Activated CD4-positive, alpha-beta T cell treated with anti-CD3 and anti-CD28 coated beads, Interleukin-2, amount 50 U/mL, for 48 hours (primary cell): ENCODE measurements around the gene TLDC2.
"Not testable (repeated sequence)": the region's sequence is repeated elsewhere in the genome, so short reads cannot be mapped to it uniquely, and the experiment has no call there.

Source experiments
- DNase-seq, 2 experiments: peaks; one replicate each; pipeline ENCODE4 v3.0.0-alpha.2; 2020

The TLDC2 gene

DNA sequence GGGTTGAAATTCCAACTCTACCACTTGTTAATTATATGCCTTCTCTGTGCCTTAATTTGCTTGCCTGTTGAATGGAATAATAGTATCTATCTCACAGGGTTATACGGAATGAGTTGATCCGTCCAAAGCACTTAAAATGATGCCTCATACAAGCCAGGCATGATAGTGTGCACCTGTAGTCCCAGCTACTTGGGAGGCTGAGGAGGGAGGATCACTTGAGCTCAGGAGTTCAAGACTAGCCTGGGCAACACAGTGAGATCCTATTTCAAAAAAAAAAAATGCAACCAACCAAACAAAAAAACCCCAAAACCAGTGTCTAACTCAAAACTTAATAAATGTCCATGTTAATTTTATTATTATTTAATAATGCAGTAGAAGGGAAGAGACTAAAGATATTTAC lies 40.3 kb downstream of the TLDC2 start:
- no peak for DNase-seq

GRCh38 chr20:36917240-36917639 lies 41.3 kb downstream of the TLDC2 start:
- no peak for DNase-seq

- DNase-seq: peak in 1 of 2 experiments; percentile 27
Observed at GRCh38 chr20:36917943-36918342, 42.0 kb downstream of the TLDC2 start.

- no peak for DNase-seq
Observed at GRCh38 chr20:36919715-36920333, 43.9 kb downstream of the TLDC2 start.

DNA sequence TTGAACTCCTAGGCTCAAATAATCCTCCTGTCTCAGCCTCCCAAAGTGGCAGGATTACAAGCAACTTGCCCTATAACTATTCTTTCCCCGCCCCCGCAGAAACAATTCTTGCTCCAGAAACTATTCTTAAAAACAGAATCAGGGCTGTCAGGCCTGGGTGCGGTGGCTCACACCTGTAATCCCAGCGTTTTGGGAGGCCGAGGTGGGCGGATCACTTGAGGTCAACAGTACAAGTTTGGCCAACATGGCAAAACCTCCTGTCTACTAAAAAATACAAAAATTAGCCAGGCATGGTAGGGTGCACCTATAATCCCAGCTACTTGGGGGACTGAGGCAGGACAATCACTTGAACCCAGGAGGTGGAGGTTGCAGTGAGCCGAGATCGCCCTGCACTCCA lies 44.4 kb downstream of the TLDC2 start:
- DNase-seq: no peak

DNA sequence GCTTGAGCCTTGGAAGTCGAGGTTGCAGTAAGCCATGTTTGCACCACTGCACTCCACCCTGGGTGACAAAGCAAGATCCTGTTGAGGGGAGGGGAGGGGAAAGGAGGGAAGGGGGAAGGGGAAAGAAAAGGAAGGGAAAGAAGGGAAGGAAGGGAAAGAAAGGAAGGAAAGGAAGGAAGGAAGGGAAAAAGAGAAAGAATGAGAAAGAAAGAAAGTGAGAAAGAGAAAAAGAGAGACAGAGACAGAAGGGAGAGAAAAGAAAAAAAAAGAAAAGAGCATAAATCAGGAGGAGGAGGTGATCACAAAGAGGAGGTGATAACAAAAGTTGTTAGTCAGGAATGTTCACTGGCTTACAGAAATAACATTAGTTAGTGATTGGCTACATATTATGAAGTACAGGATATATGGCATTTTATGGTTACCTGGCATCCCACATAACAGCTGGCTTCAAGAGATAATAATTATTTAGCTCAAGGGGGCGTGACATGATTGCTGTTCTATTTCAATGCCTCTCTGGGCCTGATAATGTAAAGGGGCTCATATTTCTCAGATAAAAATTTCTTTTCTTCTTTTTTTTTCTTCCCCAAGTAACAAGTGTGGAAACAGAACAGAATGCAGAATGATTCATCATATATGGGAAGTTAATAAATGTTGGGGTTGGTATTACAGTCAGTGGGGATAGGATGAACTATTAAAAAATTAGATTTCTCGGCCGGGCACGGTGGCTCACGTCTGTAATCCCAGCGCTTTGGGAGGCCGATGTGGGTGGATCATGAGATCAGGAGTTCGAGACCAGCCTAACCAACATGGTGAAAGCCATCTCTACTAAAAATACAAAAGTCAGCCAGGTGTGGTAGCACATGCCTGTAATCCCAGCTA lies 48.5 kb downstream of the TLDC2 start:
- no peak for DNase-seq

DNA sequence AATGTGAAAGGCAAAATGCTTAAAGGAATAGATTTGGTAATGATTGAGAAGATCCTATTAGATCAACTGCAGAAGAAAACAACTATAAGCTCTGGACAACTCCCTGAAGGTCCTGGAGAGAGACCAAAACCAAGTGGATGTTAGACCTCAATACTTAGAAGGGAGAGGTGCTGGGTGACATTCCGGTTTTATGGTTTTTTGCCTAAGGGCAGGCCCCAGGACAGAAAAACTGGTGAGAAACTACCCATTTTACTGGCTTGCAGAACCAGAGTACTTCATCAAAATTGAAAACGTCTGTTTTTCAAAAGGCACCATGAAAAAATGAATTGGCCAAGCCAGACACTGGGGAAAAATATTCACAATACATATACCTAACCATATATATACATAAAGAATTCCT lies 49.3 kb downstream of the TLDC2 start:
- DNase-seq: no peak

- DNase-seq: no peak
Observed at GRCh38 chr20:36926653-36927200, 50.8 kb downstream of the TLDC2 start.

DNA sequence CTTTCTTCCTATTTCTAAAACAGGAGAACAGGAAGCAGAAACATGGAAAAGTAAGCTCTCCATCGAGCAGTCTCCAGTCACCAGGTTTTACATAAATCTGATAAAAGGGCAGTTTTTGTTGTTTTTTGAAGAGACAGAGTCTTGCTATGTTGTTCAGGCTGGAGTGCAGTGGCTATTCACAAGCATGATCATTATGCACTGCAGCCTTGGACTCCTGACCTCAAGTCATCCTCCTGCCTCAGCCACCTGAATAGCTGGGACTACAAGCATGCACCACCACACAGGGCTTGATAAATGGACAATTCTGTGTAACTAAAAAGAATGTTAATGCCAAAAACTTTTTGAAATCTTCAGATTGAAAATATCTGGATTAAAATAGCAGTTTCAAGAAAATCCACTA lies 51.8 kb downstream of the TLDC2 start:
- DNase-seq: no peak

DNA sequence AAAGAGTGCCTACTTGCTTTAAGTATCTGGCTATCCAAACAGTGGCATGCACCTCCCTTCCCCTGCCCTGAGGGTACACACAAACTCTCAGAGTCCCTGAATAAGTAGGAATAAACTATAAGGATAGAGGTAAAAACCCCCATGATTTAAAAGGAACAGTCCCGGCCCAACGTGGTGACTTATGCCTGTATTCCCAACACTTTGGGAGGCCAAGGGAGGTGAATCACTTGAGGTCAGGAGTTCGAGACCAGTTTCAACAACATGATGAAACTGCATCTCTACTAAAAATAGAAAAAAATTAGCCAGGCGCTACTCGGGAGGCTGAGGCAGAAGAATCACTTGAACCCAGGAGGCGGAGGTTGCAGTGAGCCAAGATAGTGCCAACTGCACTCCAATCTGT lies 53.4 kb downstream of the TLDC2 start:
- DNase-seq: no peak

GRCh38 chr20:36929691-36930090 lies 53.8 kb downstream of the TLDC2 start:
- DNase-seq: no peak

- not testable (repeated sequence) for DNase-seq
Observed at GRCh38 chr20:36932067-36932466, 56.1 kb downstream of the TLDC2 start.

DNA sequence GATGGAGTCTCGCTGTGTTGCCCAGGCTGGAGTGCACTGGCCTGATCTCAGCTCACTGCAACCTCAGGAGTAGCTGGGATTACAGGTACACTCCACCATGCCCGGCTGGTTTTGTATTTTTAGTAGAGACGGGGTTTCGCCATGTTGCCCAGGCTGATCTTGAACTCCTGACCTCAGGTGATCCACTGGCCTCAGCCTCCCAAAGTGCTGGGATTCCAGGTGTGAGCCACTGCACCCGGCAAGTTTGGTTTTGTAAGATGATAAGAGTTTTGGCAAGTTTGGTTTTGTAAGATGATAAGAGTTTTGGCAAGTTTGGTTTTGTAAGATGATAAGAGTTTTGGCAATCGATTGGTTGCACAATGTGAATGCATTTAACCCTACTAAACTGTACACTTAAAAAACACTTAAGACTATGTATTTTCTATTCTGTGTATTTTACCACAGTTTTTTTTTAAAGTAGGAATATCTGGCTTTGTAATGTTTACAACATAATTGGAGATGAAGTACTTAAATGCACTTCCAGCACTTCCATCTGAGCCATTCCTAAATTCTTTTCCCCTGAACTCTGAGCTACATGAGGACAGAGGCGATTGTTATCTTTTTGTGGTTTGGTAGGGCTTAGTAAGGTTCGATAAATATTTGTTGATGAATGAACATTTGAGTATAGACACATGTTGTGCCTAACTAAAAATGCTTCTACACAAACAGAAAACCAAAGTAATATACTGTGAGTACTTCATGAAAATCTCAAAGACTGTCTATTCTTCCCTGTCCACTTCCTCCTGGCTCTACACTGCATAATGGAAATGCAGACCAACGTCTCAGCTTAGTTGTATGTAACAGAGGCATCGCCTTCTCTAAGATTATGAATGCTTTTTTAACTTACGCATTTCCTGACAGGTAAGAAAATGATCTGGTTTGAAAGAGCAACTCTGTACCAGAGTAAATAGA lies 56.8 kb downstream of the TLDC2 start:
- no peak for DNase-seq

DNA sequence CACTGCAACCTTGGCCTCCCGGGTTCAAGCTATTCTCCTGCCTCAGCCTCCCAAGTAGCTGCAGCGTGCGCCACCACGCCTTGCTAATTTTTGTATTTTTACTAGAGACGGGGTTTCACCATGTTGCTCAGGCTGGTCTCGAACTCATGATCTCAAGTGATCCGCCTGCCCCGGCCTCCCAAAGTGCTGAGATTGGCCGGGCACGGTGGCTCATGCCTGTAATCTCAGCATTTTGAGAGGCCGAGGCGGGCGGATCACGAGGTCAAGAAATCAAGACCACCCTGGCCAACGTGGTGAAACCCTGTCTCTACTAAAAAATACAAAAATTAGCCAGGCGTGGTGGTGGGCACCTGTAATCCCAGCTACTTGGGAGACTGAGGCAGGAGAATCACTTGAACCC lies 57.6 kb downstream of the TLDC2 start:
- not testable (repeated sequence) for DNase-seq

- no peak for DNase-seq
Observed at GRCh38 chr20:36936341-36936740, 60.4 kb downstream of the TLDC2 start.

DNA sequence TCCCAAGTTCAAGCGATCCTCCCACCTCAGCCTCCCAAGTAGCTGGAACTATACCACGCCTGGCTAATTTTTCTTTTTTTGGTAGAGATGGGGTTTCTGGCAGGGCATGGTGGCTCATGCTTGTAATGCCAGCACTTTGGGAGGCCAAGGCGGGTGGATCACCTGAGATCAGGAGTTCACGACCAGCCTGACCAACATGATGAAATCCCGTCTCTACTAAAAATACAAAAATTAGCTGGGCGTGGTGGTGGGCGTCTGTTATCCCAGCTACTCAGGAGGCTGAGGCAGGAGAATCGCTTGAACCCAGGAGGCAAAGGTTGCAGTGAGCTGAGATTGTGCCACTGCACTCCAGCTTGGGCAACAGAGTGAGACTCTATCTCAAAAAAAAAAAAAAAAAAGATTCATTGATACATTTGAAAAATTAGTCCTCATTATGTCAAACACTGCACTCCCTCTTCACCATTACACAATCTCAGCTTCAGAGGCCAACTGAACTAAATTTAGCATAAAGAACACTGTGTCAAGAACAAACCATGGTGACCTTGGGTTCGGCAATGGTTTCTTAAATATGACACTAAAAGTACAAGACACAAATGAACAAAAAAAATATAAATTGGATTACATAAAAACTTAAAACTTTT lies 60.9 kb downstream of the TLDC2 start:
- not testable (repeated sequence) for DNase-seq

GRCh38 chr20:36937402-36937770 lies 61.4 kb downstream of the TLDC2 start:
- no peak for DNase-seq

- peak in 1 of 2 experiments; percentile 25 for DNase-seq
Observed at GRCh38 chr20:36941401-36941835, 65.5 kb downstream of the TLDC2 start.
